Iris pigment epithelial cell (primary cell): ENCODE data around the gene FGGY.
"Not testable (repeated sequence)": the region's sequence is repeated elsewhere in the genome, so short reads cannot be mapped to it uniquely, and the experiment has no call there.

ENCODE experiments used
- DNase-seq: peaks from one replicate; pipeline ENCODE4 v3.0.0-alpha.2; 2011; ENCODE audit warnings: low read depth

FGGY gene

GRCh38 chr1:59579222-59579621 lies 282.3 kb downstream of the FGGY start:
- no peak for DNase-seq

GRCh38 chr1:59580257-59580656 lies 283.4 kb downstream of the FGGY start:
- no peak for DNase-seq

GRCh38 chr1:59592410-59592809 lies 295.5 kb downstream of the FGGY start:
- not testable (repeated sequence) for DNase-seq

GRCh38 chr1:59592924-59593323 lies 296.0 kb downstream of the FGGY start:
- no peak for DNase-seq

GRCh38 chr1:59593798-59594790 lies 297.2 kb downstream of the FGGY start:
- no peak for DNase-seq

- DNase-seq, result peak; percentile 87
Observed at GRCh38 chr1:59595774-59596173, 298.9 kb downstream of the FGGY start.

GRCh38 chr1:59596432-59596831 lies 299.5 kb downstream of the FGGY start:
- peak; percentile 90 for DNase-seq

GRCh38 chr1:59596956-59597355 lies 300.1 kb downstream of the FGGY start:
- DNase-seq, result no peak

GRCh38 chr1:59597420-59598119 lies 300.7 kb downstream of the FGGY start:
- DNase-seq, result no peak

GRCh38 chr1:59598120-59598440 lies 301.2 kb downstream of the FGGY start:
- no peak for DNase-seq

- no peak for DNase-seq
Observed at GRCh38 chr1:59601041-59601441, 304.1 kb downstream of the FGGY start.

GRCh38 chr1:59601811-59602210 lies 304.9 kb downstream of the FGGY start:
- DNase-seq, result no peak

GRCh38 chr1:59604191-59604590 lies 307.3 kb downstream of the FGGY start:
- DNase-seq, result peak; percentile 22

GRCh38 chr1:59605184-59605583 lies 308.3 kb downstream of the FGGY start:
- no peak for DNase-seq

- DNase-seq, result peak; percentile 45
Observed at GRCh38 chr1:59605761-59606160, 308.9 kb downstream of the FGGY start.

GRCh38 chr1:59609245-59609644 lies 312.4 kb downstream of the FGGY start:
- DNase-seq, result no peak

GRCh38 chr1:59610499-59610898 lies 313.6 kb downstream of the FGGY start:
- DNase-seq, result not testable (repeated sequence)

- no peak for DNase-seq
Observed at GRCh38 chr1:59617434-59617833, 320.5 kb downstream of the FGGY start.

- DNase-seq, result no peak
Observed at GRCh38 chr1:59619557-59619956, 322.7 kb downstream of the FGGY start.

- no peak for DNase-seq
Observed at GRCh38 chr1:59625384-59625783, 328.5 kb downstream of the FGGY start.

- DNase-seq, result peak; percentile 49
Observed at GRCh38 chr1:59631561-59632255, 334.8 kb downstream of the FGGY start.

GRCh38 chr1:59635097-59635496 lies 338.2 kb downstream of the FGGY start:
- no peak for DNase-seq
